ENCODE results near the gene ADORA2B.

Gene ADORA2B

DNA sequence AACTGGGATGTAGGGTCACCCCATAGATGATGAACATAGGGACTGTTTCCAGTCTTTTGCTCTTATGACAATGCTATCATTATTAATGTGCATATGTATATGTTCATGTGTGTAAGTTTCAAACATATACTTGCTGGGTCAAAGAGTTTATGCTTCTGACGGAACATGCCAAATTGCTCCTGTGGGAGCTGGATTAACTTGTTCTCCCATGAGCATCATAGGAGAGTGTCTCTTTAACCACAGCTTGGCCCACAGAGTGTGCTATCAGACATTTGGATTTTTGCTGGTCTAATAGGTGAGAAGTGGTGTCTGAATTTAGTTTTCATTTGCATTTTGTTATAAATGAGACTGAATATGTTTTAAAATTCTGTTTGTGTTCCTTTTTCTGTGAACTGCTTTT lies 22.3 kb upstream of the ADORA2B start:
- Histone ChIP-seq H3K4me1 (peaks cover 0 to 3% (median 3%) of the 10 kb centered on the region in 4 donors), H3K4me3 (no peak overlapping the region), H3K27me3 (peaks cover 0 to 21% of the 10 kb centered on the region in 2 donors), H3K27ac (no peak overlapping the region), H3K9me3 (peaks cover 0 to 13% (median 0%) of the 10 kb centered on the region in 3 donors), H3K36me3 (no peaks in the 10 kb centered on the region)
- intact Hi-C loops (cut with DNase I; ENCODE audit: low total_unique reads): no loop called here
- DNase-seq: no peak
- TF ChIP-seq, protein P1, sequence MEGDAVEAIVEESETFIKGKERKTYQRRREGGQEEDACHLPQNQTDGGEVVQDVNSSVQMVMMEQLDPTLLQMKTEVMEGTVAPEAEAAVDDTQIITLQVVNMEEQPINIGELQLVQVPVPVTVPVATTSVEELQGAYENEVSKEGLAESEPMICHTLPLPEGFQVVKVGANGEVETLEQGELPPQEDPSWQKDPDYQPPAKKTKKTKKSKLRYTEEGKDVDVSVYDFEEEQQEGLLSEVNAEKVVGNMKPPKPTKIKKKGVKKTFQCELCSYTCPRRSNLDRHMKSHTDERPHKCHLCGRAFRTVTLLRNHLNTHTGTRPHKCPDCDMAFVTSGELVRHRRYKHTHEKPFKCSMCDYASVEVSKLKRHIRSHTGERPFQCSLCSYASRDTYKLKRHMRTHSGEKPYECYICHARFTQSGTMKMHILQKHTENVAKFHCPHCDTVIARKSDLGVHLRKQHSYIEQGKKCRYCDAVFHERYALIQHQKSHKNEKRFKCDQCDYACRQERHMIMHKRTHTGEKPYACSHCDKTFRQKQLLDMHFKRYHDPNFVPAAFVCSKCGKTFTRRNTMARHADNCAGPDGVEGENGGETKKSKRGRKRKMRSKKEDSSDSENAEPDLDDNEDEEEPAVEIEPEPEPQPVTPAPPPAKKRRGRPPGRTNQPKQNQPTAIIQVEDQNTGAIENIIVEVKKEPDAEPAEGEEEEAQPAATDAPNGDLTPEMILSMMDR (IDR thresholded peaks at IDR 0.05): no peak

DNA sequence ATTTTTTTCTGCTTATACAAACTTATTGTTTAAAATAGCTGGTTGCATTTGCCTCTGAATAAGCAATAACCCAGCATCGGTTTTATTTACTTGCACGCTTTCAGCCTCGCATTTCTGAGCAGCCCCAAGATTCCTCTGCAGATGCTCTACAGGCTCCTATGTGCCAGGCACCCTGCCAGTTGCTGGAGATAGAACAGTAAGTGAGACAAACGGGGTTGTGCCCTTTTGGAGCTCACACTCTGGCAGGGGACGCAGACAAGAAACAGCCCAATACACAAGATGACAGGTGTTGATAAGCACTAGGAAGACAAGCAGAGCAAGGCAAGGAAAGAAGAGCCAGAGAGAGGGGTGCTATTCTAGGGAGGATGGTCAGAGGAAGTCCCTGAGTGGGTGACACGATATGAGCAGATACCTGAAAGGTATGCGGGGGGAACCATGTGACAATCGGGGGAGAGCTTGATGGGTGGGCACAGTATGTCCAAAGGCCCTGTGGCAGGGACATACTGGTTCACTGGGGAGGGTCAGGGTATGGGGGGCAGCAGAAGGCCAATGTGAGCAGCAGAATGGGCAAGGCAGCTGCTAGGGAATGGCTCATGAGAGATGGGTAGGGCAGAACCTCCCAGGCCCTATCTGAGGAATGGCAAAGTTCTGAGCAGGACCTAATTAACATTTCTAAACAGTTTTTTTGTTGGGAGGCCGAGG lies 18.7 kb upstream of the ADORA2B start:
- no peak for DNase-seq
- intact Hi-C loops (cut with DNase I; ENCODE audit: low total_unique reads): no loop called here
- Histone ChIP-seq H3K4me1 (no peaks in the 10 kb centered on the region), H3K27me3 (peaks cover 0 to 16% of the 10 kb centered on the region in 2 donors), H3K36me3 (no peaks in the 10 kb centered on the region), H3K4me3 (no peak overlapping the region), H3K27ac (no peak overlapping the region), H3K9me3 (peaks cover 0 to 8% (median 0%) of the 10 kb centered on the region in 3 donors)
- TF ChIP-seq, protein P1 (IDR thresholded peaks at IDR 0.05): no peak

DNA sequence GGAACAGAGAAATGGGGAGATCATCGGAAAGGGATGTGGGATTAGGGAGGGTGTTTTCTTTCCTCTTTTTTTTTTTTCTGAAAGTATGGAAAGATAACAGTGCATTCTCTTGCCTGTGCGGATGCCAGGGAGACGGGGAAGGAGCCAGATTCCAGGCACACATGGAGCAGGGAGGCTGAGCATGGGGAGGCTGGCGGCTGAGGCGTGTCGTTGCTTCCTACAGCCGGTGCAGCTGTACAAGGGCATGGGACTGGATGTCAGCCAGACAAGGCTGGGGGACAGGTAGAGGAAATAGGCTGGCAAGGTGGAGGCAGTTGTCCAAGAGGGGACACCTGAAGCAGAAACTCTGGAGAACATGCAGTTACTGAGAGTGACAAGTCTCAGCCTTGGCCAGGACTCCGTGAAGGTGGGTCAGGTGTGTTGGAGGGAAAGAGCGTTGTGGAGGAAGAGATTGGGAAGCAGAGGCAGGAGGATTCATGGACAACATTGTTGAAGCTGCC lies 16.6 kb upstream of the ADORA2B start:
- intact Hi-C loops (cut with DNase I; ENCODE audit: low total_unique reads): no loop called here
- no peaks in the 10 kb centered on the region for H3K9me3 ChIP-seq
- TF ChIP-seq, protein P1 (IDR thresholded peaks at IDR 0.05): no peak
- no peaks in the 10 kb centered on the region for H3K4me1 ChIP-seq
- H3K27ac ChIP-seq: no peak overlapping the region
- H3K27me3 ChIP-seq: peaks cover 0 to 16% of the 10 kb centered on the region in 2 donors
- H3K36me3 ChIP-seq: no peaks in the 10 kb centered on the region
- H3K4me3 ChIP-seq: no peak overlapping the region
- no peak for DNase-seq

DNA sequence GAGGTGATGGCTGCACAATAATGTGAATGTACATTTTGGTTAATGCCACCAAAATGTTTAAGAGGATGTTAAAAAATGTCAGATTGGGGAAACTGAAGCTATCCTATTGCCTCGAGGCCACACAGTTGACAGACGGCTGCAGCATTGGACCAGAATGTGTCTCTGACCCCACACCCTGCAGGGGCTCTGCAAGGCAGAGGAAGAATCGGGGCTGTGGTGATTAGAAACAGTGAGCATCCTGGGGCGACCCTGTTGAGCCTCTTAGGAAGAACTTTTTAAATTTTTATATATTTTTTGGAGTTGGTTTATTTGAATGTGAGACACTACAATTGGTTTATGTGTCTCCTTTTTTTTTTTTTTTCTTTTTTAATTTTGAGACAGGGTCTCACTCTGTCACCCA lies 15.0 kb upstream of the ADORA2B start:
- no peaks in the 10 kb centered on the region for H3K4me1 ChIP-seq
- H3K4me3 ChIP-seq: no peak overlapping the region
- peaks cover 0 to 16% of the 10 kb centered on the region in 2 donors for H3K27me3 ChIP-seq
- H3K36me3 ChIP-seq: no peaks in the 10 kb centered on the region
- intact Hi-C loops (cut with DNase I; ENCODE audit: low total_unique reads): no loop called here
- no peaks in the 10 kb centered on the region for H3K9me3 ChIP-seq
- H3K27ac ChIP-seq: no peak overlapping the region
- DNase-seq: no peak
- TF ChIP-seq, protein P1 (IDR thresholded peaks at IDR 0.05): no peak

DNA sequence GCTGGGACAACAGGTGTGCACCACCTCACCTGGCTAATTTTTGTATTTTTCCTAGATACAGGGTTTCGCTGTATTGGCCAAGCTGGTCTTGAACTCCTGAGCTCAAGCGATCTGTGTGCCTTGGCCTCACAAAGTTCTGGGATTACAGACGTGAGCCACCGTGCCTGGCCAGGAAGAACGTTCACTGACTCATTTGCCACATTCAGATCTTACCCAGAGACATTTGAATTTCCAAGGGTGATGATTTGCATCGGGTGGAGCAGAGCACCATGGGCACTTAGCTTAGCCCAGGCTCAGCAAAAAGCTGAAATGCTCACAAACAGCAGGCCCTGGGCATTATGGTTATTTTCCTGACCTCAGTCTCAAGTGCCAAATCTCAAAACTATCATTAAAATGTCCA lies 14.5 kb upstream of the ADORA2B start:
- Histone ChIP-seq H3K9me3 (no peaks in the 10 kb centered on the region), H3K4me3 (no peak overlapping the region), H3K4me1 (no peaks in the 10 kb centered on the region), H3K36me3 (no peaks in the 10 kb centered on the region), H3K27me3 (peaks cover 0 to 12% of the 10 kb centered on the region in 2 donors), H3K27ac (no peak overlapping the region)
- intact Hi-C loops (cut with DNase I; ENCODE audit: low total_unique reads): no loop called here
- TF ChIP-seq, protein P1 (IDR thresholded peaks at IDR 0.05): no peak
- no peak for DNase-seq

Measured in tibial artery (tissue), 4 donors.